K562 (cell line): Measurements from ENCODE around the gene ARHGAP30. TPM values are rescaled to one million over a fixed set of nuclear protein-coding genes. Genes with fewer than 3 reads are reported as not detected.

Experiments used
- CHCHD3 ChIP-seq: fragments of 250-450 bp; sonication (Bioruptor Pico); IDR thresholded peaks from 2 replicates; pipeline ENCODE4 v2.1.2; 2022; ENCODE audit warnings: mild to moderate bottlenecking
- HDAC3 ChIP-seq: fragments of 450-650 bp; IDR thresholded peaks from 2 replicates; pipeline ENCODE4 v1.6.1; 2018; ENCODE audit warnings: borderline replicate concordance, mild to moderate bottlenecking, moderate library complexity; ENCODE audit not compliant: partially characterized antibody
- HNRNPK ChIP-seq: fragments of 200-400 bp; formaldehyde crosslinking; IDR thresholded peaks from one replicate; pipeline ENCODE4 v1.6.1; 2018; ENCODE audit warnings: mild to moderate bottlenecking, low read depth, low read length; ENCODE audit not compliant: poor library complexity, severe bottlenecking
- PHF20 ChIP-seq: fragments of 450-650 bp; IDR thresholded peaks from 2 replicates; pipeline ENCODE4 v1.6.1; 2018; ENCODE audit not compliant: partially characterized antibody
- RBM25 ChIP-seq: fragments of 200-400 bp; formaldehyde crosslinking; IDR thresholded peaks from 2 replicates; pipeline ENCODE4 v1.6.1; 2018; ENCODE audit warnings: low read length, low read depth, moderate library complexity; ENCODE audit not compliant: severe bottlenecking
- ZBTB8A ChIP-seq: fragments of 450-650 bp; IDR thresholded peaks from 2 replicates; pipeline ENCODE4 v1.6.1; 2018; ENCODE audit warnings: mild to moderate bottlenecking, moderate library complexity; ENCODE audit not compliant: partially characterized antibody
- ZC3H8 ChIP-seq: fragments of 450-650 bp; IDR thresholded peaks from 2 replicates; pipeline ENCODE4 v1.6.1; 2017
- ZNF165 ChIP-seq: fragments of 250-450 bp; sonication (Bioruptor Pico); IDR thresholded peaks from 2 replicates; pipeline ENCODE4 v1.4.0; 2020; ENCODE audit warnings: borderline replicate concordance
- ZNF609 ChIP-seq: sonication (generic); formaldehyde crosslinking; IDR thresholded peaks from 2 replicates; pipeline ENCODE4 v1.8.1; 2023; ENCODE audit warnings: missing genetic modification reagents, mild to moderate bottlenecking, borderline replicate concordance
- ZNF717 ChIP-seq: fragments of 250-450 bp; sonication (Bioruptor Pico); IDR thresholded peaks from 2 replicates; pipeline ENCODE4 v1.5.0; 2021
- ZNF778 ChIP-seq: fragments of 450-650 bp; formaldehyde crosslinking; IDR thresholded peaks from 2 replicates; pipeline ENCODE4 v1.4.0; 2020; ENCODE audit warnings: mild to moderate bottlenecking, moderate library complexity
- ZNF780A ChIP-seq: fragments of 250-450 bp; sonication (Bioruptor Pico); IDR thresholded peaks from 2 replicates; pipeline ENCODE4 v1.5.0; 2021; ENCODE audit warnings: mild to moderate bottlenecking
- polyA plus RNA-seq, 8 experiments: library from polyadenylated mRNA; depleted of rRNA in 4 of 8; stranded (reverse) in 5 of 8; unstranded in 3 of 8; fragments of >200 nt; fragmentation: Nextera tagmentation in 2 of 8; fragmentation: Illumina TruSeq in 1 of 8; extraction: Ambion mirVana in 2 of 8; extraction: Trizol in 1 of 8; gene quantifications; 2 replicates each; pipeline versions ENCODE4 v1.2.1 to v1.2.3, GENCODE V29; 2011 to 2014; ENCODE audit warnings: inconsistent platforms in 1 of 8, missing spikeins in 1 of 8
- total RNA-seq, 7 experiments: library from RNA; depleted of rRNA in 6 of 7; stranded (reverse); fragments of >200 nt in 6 of 7; fragmentation: Illumina TruSeq in 2 of 7; extraction: Trizol in 2 of 7; gene quantifications; 2 replicates each; pipeline versions ENCODE4 v1.2.1 to v1.2.3, GENCODE V29; 2011 to 2021; ENCODE audit warnings: low replicate concordance in 1 of 7
- TF ChIP-seq, protein P1 (sequence below), 2 experiments: fragments of 450-650 bp; IDR thresholded peaks; 2 replicates each; pipeline ENCODE4 v1.6.1; 2016; ENCODE audit warnings: mild to moderate bottlenecking in 2 of 2, borderline replicate concordance in 1 of 2, low read depth in 1 of 2, moderate library complexity in 1 of 2

The ARHGAP30 gene
- total and polyA plus RNA-seq, 9 of the 15 experiments (the other 6 are each of a cell fraction or from before 2014, with no cell fraction given), result 0.01 to 0.73 (median 0.12) TPM

GRCh38 chr1:161019751-161020495 is 49.8 kb downstream of the ARHGAP30 start (continued):
- TF ChIP-seq ZNF609 (CRISPR knock-in tag) (no peak), HNRNPK (no peak), PHF20 (no peak), ZNF778 (CRISPR knock-in tag) (no peak), HDAC3 (peak; percentile 39), ZNF780A (CRISPR knock-in tag) (no peak), CHCHD3 (CRISPR knock-in tag) (no peak), ZNF165 (CRISPR knock-in tag) (no peak), ZBTB8A (no peak), ZC3H8 (no peak), ZNF717 (CRISPR knock-in tag) (no peak), RBM25 (no peak)
- TF ChIP-seq, protein P1, sequence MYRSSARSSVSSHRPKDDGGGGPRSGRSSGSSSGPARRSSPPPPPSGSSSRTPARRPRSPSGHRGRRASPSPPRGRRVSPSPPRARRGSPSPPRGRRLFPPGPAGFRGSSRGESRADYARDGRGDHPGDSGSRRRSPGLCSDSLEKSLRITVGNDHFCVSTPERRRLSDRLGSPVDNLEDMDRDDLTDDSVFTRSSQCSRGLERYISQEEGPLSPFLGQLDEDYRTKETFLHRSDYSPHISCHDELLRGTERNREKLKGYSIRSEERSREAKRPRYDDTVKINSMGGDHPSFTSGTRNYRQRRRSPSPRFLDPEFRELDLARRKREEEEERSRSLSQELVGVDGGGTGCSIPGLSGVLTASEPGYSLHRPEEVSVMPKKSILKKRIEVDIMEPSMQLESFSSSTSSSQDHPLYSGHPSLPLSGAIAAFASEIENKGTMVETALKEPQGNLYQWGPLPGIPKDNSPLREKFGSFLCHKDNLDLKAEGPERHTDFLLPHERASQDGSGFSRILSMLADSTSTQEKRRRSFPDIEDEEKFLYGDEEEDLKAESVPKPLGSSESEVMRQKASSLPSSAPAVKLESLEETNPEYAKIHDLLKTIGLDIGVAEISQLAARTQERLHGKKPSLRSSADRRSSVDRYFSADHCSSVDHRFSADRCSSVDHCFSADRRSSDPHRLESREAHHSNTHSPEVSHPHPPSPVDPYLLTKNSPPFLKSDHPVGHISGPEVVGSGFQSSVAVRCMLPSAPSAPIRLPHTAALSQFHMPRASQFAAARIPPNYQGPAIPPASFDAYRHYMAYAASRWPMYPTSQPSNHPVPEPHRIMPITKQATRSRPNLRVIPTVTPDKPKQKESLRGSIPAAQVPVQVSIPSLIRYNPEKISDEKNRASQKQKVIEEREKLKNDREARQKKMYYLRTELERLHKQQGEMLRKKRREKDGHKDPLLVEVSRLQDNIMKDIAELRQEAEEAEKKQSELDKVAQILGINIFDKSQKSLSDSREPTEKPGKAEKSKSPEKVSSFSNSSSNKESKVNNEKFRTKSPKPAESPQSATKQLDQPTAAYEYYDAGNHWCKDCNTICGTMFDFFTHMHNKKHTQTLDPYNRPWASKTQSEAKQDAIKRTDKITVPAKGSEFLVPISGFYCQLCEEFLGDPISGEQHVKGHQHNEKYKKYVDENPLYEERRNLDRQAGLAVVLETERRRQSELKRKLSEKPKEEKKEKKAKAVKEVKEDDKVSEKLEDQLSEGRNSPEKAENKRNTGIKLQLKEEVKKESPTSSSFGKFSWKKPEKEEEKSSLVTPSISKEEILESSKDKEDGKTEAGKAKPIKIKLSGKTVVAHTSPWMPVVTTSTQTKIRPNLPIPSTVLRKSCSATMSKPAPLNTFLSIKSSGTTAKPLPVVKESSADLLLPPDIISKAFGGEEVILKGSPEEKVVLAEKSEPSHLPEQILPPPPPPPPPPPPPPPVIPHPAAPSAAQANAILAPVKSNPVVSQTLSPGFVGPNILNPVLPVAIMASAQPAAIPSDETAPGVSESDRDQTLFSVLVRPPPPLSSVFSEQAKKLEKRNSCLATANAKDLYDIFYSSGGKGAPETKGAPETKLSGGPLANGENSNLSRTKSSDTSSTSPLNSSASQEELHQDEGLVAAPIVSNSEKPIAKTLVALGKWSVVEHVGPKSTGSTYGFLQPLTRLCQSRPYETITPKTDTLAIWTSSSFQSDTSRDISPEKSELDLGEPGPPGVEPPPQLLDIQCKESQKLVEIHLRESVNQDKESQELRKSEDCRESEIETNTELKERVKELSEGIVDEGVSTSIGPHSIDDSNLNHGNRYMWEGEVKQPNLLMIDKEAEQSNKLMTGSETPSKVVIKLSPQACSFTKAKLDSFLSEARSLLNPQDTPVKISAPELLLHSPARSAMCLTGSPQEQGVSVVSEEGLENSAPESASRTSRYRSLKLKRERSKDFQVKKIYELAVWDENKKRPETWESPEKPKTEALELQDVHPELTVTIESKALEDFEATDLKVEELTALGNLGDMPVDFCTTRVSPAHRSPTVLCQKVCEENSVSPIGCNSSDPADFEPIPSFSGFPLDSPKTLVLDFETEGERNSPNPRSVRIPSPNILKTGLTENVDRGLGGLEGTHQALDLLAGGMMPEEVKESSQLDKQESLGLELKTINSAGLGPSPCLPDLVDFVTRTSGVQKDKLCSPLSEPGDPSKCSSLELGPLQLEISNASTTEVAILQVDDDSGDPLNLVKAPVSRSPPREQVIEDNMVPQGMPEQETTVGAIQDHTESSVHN (IDR thresholded peaks at IDR 0.05; ENCODE audit: borderline replicate concordance in 1 of 2, low read depth in 1 of 2), result no peak
